Osteoblast (primary cell): ENCODE results near the gene LRRC74A. TPM values are rescaled to one million over a fixed set of nuclear protein-coding genes. Genes with fewer than 3 reads are reported as not detected.
A peak's percentile ranks its signal among the peaks of the same experiment; 100 is the strongest.
"Not testable (repeated sequence)": the region's sequence is repeated elsewhere in the genome, so short reads cannot be mapped to it uniquely, and the experiment has no call there.

Experiments
- DNase-seq: peaks from one replicate; pipeline ENCODE4 v3.0.0; 2011; ENCODE audit warnings: low spot score, mixed read lengths; ENCODE audit not compliant: insufficient read length; ENCODE audit errors: missing footprints
- H2AFZ ChIP-seq: 2 replicates; pipeline ENCODE4 v1.6.0; 2011; ENCODE audit warnings: mild to moderate bottlenecking, low read length
- H3K27ac ChIP-seq: 2 replicates; pipeline ENCODE4 v1.5.1; 2011; ENCODE audit warnings: mild to moderate bottlenecking, low read depth, low read length, moderate library complexity
- H3K27me3 ChIP-seq: 2 replicates; pipeline ENCODE4 v1.6.0; 2012; ENCODE audit warnings: mild to moderate bottlenecking, control low read depth, inconsistent platforms, low read length, moderate library complexity; ENCODE audit not compliant: insufficient read depth
- H3K36me3 ChIP-seq: 2 replicates; pipeline ENCODE4 v1.5.1; 2011; ENCODE audit warnings: mild to moderate bottlenecking, low read length, control low read depth, moderate library complexity; ENCODE audit not compliant: insufficient read depth
- H3K4me1 ChIP-seq: 2 replicates; pipeline ENCODE4 v1.5.1; 2011; ENCODE audit warnings: mild to moderate bottlenecking, low read length, control low read depth, moderate library complexity; ENCODE audit not compliant: insufficient read depth
- H3K4me2 ChIP-seq: 2 replicates; pipeline ENCODE4 v1.6.0; 2011; ENCODE audit warnings: mild to moderate bottlenecking, low read length; ENCODE audit not compliant: insufficient read depth
- H3K4me3 ChIP-seq: fragments of 200-600 bp; sonication (generic); 3 replicates; pipeline ENCODE4 v1.5.1; 2012; ENCODE audit warnings: mild to moderate bottlenecking, low read length, inconsistent platforms; ENCODE audit not compliant: insufficient read depth
- H3K79me2 ChIP-seq: 2 replicates; pipeline ENCODE4 v1.6.0; 2012; ENCODE audit warnings: mild to moderate bottlenecking, low read length, control low read depth, inconsistent platforms; ENCODE audit not compliant: insufficient read depth
- H3K9me3 ChIP-seq: 2 replicates; pipeline ENCODE4 v1.5.1; 2011; ENCODE audit warnings: low read depth, low read length, control low read depth
- H4K20me1 ChIP-seq: 2 replicates; pipeline ENCODE4 v1.6.0; 2012; ENCODE audit warnings: mild to moderate bottlenecking, low read length, control low read depth; ENCODE audit not compliant: insufficient read depth
- total RNA-seq: library from RNA; depleted of rRNA; stranded (reverse); fragments of >200 nt; gene quantifications from 2 replicates; pipeline ENCODE4 v1.2.3, GENCODE V29; 2012
- TF ChIP-seq, protein P1 (sequence below): IDR thresholded peaks from 2 replicates; pipeline ENCODE4 v1.5.1; 2011; ENCODE audit warnings: mild to moderate bottlenecking, low read depth, low read length, moderate library complexity; ENCODE audit errors: extremely low read depth

Gene LRRC74A
- total RNA-seq, 1 donor: not detected

DNA sequence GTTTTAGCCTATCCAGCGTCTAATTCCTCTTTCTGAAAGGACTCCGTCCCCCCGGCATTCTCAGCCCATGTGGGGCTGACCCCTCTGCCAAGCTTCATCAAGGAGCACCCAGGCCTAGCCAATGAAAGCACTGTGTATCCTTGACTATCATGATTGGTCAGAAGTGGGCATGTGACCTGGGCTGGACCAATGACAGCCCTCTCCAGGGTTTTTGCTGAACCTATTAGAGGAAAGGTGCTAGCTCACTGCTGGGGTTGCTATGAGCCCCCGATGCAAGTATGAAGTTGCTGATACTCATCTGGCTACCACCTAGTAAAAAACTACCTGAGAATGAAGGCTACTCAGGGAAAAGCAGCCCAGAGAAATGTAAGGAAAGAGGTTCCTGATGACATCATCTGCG is 68.1 kb downstream of the LRRC74A start:
- Histone ChIP-seq H3K27ac (no peak overlapping the region), H2AFZ (no peak overlapping the region), H3K79me2 (no peaks in the 10 kb centered on the region), H3K27me3 (no peaks in the 10 kb centered on the region), H4K20me1 (no peaks in the 10 kb centered on the region), H3K9me3 (no peaks in the 10 kb centered on the region), H3K4me3 (no peak overlapping the region), H3K4me1 (no peaks in the 10 kb centered on the region), H3K36me3 (no peaks in the 10 kb centered on the region), H3K4me2 (no peak overlapping the region)
- DNase-seq: no peak
- TF ChIP-seq, protein P1, sequence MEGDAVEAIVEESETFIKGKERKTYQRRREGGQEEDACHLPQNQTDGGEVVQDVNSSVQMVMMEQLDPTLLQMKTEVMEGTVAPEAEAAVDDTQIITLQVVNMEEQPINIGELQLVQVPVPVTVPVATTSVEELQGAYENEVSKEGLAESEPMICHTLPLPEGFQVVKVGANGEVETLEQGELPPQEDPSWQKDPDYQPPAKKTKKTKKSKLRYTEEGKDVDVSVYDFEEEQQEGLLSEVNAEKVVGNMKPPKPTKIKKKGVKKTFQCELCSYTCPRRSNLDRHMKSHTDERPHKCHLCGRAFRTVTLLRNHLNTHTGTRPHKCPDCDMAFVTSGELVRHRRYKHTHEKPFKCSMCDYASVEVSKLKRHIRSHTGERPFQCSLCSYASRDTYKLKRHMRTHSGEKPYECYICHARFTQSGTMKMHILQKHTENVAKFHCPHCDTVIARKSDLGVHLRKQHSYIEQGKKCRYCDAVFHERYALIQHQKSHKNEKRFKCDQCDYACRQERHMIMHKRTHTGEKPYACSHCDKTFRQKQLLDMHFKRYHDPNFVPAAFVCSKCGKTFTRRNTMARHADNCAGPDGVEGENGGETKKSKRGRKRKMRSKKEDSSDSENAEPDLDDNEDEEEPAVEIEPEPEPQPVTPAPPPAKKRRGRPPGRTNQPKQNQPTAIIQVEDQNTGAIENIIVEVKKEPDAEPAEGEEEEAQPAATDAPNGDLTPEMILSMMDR: no peak

DNA sequence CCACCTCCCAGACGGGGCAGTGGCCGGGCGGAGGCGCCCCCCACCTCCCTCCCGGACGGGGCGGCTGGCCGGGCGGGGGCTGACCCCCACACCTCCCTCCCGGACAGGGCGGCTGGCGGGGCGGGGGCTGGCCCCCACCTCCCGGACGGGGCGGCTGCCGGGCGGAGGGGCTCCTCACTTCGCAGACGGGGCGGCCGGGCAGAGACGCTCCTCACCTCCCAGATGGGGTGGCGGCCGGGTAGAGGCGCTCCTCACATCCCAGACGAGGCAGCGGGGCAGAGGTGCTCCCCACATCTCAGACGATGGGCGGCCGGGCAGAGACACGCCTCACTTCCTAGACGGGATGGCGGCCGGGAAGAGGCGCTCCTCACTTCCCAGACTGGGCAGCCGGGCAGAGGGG is 71.8 kb downstream of the LRRC74A start:
- not testable (repeated sequence) for H3K79me2 ChIP-seq, H3K27ac ChIP-seq, H3K4me2 ChIP-seq, H3K4me3 ChIP-seq, H3K27me3 ChIP-seq, H3K36me3 ChIP-seq, H4K20me1 ChIP-seq, DNase-seq, H3K9me3 ChIP-seq, H2AFZ ChIP-seq
- peaks cover 20% of the 10 kb centered on the region for H3K4me1 ChIP-seq

DNA sequence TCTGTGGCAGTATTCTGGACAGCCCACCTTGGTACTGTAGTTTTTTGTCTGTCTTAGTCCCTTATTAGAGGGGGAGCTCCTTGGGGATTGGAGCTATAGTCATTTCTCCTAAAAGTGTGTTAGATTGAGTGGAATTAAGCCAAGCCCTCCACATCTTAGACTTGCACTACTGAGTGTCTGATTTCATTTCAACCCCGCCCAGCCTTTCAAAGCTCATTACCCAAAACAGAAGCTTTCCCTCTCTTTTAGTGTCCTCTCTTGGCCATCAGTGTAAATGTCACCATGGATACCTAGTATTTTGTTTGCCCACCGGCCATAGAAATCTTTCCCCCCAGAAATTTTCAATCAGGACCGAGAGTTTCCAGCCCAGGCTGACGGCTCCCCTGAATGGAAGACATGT is 74.5 kb downstream of the LRRC74A start:
- no peak overlapping the region for H3K4me3 ChIP-seq
- H3K36me3 ChIP-seq: no peaks in the 10 kb centered on the region
- TF ChIP-seq, protein P1: no peak
- H3K27ac ChIP-seq: peak overlapping the region; percentile 48
- H4K20me1 ChIP-seq: no peaks in the 10 kb centered on the region
- peaks cover 46% of the 10 kb centered on the region for H3K4me1 ChIP-seq
- H2AFZ ChIP-seq: peak overlapping the region; percentile 53
- H3K27me3 ChIP-seq: no peaks in the 10 kb centered on the region
- H3K4me2 ChIP-seq: no peak overlapping the region
- no peak for DNase-seq
- H3K9me3 ChIP-seq: no peaks in the 10 kb centered on the region
- H3K79me2 ChIP-seq: no peaks in the 10 kb centered on the region

DNA sequence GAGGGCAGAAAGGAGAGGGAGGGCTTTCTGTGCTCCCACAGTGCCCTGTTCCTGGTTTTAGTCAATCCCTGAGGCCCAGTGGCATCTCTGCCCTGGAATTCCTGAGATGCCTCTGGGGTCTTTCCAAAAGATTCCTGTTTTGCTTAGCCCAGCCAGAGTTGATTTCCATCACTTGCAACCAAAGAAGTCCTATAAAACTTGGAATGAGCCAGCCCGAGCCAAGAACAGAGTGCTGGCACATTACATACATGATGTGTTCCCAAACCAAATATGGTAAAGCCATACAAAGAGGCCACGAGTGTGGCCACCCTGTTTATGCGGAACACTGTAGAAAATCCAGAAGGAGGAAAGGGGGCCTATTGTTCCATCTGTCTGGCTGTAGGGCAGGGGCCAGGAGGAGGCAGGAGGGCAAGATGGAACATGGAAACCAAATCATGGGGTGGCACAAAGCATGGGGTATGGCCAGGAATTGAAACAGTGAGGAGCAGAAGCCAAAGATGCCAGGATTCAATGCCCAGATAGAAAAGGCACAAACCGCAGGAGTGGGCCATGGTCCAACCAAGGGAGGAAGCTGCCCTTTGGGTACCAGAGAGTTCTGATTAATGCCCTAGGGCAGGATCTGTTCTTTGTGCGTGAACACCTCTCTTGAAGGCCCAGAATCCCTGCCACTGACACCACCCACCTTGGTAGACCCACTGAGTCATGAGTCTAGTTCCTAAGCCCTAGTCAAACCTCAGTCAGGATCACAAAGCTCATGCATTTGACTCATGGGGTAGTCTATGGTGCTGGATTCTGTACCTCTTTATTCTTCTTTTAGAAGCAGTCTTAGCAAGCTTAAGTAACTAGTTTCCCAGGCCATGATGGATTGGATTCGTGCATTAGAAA is 75.2 kb downstream of the LRRC74A start:
- H3K36me3 ChIP-seq: no peaks in the 10 kb centered on the region
- TF ChIP-seq, protein P1: no peak
- no peak overlapping the region for H3K4me2 ChIP-seq
- peaks cover 46% of the 10 kb centered on the region for H3K4me1 ChIP-seq
- no peaks in the 10 kb centered on the region for H4K20me1 ChIP-seq
- H3K79me2 ChIP-seq: no peaks in the 10 kb centered on the region
- H2AFZ ChIP-seq: peak overlapping the region; percentile 53
- H3K4me3 ChIP-seq: no peak overlapping the region
- DNase-seq: peak; percentile 91
- peak overlapping the region; percentile 48 for H3K27ac ChIP-seq
- H3K27me3 ChIP-seq: no peaks in the 10 kb centered on the region
- H3K9me3 ChIP-seq: no peaks in the 10 kb centered on the region
